ENCODE results near the gene ZFX. TPM values are rescaled to one million over a fixed set of nuclear protein-coding genes. Genes with fewer than 3 reads are reported as not detected.

The ZFX gene
- total and polyA plus RNA-seq, 5 experiments from 2014 or later: 30.3 to 75.1 (median 32.4) TPM

DNA sequence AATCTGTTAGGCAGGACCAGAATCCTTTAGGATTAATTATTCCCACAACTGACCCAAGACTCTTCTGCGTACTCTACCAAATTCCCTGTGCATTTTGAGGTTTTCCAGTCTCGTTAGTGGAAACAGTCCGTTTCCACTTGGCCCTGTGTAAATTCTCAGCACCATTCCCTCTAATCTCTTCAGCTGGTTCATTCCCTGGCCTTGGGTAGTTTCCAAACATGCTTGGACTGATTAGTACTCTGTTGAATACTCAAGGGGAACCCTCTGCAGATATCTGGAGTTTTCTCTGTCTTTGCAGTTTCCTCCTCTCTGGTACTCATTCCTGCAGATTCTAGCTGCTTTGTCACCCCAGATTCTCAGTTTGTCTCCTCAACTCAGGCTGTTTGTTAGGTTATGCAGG lies 80.4 kb downstream of the ZFX start:
- Mint-ChIP-seq H3K27me3 (no peaks in the 10 kb centered on the region), H3K4me3 (no peak overlapping the region), H3K4me1 (no peaks in the 10 kb centered on the region), H3K9me3 (peaks cover 0 to 13% (median 0%) of the 10 kb centered on the region in 9 donors), H3K27ac (no peak overlapping the region), H3K36me3 (peaks cover 0 to 12% (median 4%) of the 10 kb centered on the region in 3 donors)
- ATAC-seq (no peak), DNase-seq (no peak)
- POLR2A ChIA-PET: no interaction called here

DNA sequence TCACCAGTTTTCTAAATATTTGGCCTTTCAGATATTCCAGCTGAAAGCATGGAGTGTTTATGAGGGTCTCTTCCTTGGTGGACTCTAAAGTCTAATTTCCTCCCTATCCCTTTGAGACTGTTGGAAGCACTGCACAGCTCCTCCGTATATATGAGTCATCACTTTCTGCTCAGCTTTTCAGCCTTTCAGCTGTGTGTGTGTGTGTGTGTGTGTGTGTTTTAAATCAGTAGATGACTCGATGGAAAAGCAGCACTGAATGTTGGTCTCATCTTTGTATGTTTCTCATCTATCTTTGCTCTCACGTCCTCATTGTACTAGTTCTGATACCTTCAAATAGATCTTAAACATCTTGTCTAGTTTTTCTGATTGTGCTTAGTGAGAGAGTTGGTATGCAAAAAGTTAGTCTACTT lies 81.6 kb downstream of the ZFX start:
- H3K36me3 Mint-ChIP-seq: peaks cover 0 to 8% (median 2%) of the 10 kb centered on the region in 3 donors
- POLR2A ChIA-PET: no interaction called here
- no peak overlapping the region for H3K4me3 Mint-ChIP-seq
- H3K4me1 Mint-ChIP-seq: no peaks in the 10 kb centered on the region
- H3K27ac Mint-ChIP-seq: no peak overlapping the region
- DNase-seq: no peak
- H3K9me3 Mint-ChIP-seq: peaks cover 0 to 6% (median 0%) of the 10 kb centered on the region in 9 donors
- no peaks in the 10 kb centered on the region for H3K27me3 Mint-ChIP-seq
- ATAC-seq: no peak

DNA sequence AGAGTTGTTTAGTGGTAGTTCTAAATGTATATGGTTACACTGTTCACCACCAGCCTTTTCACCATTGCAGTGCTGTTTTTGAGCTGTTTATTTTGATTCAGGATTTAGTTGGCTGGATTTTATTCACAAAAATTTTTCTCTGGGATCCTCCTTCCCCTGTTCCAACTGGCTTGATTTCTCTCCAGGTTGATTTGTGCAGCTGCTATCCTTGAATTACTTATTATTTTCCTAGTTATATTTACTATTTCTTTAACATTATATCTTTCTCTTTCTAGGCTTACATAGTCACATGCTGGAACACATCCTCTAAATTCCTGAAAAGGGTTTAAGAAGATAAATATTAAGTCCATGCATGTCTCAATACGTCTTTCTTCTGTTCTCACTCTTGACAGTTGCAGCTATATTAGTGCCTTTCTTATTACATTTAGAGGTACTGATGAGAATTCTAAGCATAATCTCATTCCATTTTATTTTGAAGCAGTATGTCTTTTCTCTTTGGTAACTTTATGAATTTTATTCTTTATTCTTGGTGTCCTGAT lies 82.2 kb downstream of the ZFX start:
- H3K9me3 Mint-ChIP-seq: peaks cover 0 to 2% (median 0%) of the 10 kb centered on the region in 9 donors
- POLR2A ChIA-PET: no interaction called here
- no peaks in the 10 kb centered on the region for H3K27me3 Mint-ChIP-seq
- no peak overlapping the region for H3K4me3 Mint-ChIP-seq
- H3K36me3 Mint-ChIP-seq: peaks cover 0 to 5% (median 2%) of the 10 kb centered on the region in 3 donors
- no peak for ATAC-seq
- H3K27ac Mint-ChIP-seq: no peak overlapping the region
- H3K4me1 Mint-ChIP-seq: no peaks in the 10 kb centered on the region
- DNase-seq: no peak

DNA sequence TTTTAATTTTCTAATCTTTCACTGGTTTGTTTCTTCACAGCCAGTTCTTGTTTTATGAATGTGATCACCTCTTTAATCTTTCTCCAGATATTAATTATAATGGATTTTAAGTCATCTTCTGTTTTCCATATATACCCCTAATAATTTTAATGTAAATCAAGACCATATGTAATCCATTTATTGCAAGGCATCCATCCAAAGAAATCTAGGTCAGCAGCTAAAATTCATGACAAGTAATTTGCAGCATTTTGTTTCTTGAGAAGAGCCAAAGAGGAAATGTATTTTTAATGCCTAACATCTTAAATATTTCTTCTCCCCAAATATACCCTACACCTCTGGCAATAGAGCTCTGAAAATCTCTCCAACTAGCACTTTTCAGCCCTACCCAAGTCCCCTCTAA lies 83.3 kb downstream of the ZFX start:
- POLR2A ChIA-PET: no interaction called here
- no peak overlapping the region for H3K4me3 Mint-ChIP-seq
- no peaks in the 10 kb centered on the region for H3K9me3 Mint-ChIP-seq
- no peak for DNase-seq
- H3K27me3 Mint-ChIP-seq: no peaks in the 10 kb centered on the region
- peaks cover 0 to 4% (median 2%) of the 10 kb centered on the region in 3 donors for H3K36me3 Mint-ChIP-seq
- no peaks in the 10 kb centered on the region for H3K4me1 Mint-ChIP-seq
- no peak for ATAC-seq
- H3K27ac Mint-ChIP-seq: no peak overlapping the region

DNA sequence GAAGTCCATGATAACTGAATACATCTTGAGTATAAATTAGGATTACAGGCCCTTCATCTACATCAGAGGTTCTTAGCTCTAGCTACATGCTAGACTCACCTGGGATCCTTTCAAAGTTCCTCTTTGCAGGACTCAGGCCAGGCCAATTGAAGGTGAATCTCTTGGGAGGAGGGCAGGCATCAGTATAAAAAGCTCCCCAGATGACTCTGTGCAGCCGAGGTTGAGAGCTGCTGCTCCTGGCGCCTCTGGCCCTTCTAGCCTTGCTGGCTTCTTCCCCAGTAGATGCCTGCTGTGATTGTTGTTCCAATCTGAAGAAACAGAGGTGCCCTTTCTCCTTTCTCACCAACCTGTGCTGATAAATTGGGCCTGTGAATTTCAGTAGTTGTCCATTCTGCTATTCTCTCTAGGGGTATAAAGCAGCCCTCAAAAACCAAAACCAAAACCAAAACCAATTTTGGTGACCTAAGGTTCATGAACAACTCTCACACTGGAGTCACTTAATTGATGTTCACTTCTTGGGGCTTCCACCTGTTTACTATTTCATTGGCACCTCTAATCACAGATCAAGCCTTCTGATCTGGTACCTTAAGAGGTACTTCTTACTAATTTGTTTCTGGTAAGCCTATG lies 85.7 kb downstream of the ZFX start:
- H3K4me1 Mint-ChIP-seq: no peaks in the 10 kb centered on the region

DNA sequence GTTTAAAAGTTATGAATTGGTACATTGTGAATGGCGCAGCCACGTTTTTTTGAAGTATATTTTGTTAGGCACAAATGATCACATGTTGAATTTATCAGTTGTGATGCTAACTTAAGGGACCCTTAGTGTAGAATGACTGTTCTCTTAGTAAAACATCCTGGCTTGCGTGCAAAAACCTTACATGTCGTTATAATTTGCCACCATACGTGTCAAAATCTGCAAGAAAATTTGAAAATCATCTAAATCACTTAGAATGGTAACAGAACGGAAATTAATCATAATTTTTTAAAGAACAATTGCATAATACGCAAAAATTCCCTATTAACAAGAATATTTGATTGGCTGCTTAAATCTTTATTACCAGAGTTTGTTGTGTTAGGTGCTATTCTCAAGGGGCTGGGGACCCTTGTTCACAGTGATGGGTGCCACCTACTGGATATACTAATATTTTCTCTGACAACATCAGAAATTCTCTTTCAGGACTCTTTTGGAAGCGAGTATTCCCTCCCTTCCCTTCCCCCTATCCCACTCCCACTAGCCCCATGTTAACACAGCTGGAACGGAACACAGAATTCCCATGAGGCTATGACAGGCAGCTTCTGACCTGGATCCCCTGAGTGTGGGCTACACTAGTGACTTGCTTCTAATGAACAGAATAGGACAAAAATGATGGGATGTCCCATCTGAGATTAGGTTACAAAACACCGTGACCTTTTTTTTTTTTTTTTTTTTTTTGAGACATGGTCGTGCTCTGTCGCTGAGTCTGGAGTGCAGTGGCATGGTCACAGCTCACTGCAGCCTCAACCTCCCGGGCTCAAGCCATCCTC lies 92.5 kb downstream of the ZFX start:
- POLR2A ChIA-PET: no interaction called here
- H3K27me3 Mint-ChIP-seq: peaks cover 0 to 3% (median 0%) of the 10 kb centered on the region in 5 donors
- H3K27ac Mint-ChIP-seq: no peak overlapping the region
- ATAC-seq (no peak), DNase-seq (peak in 4 of 10 donors; percentile 2 to 48 (median 36))
- H3K4me1 Mint-ChIP-seq: no peaks in the 10 kb centered on the region
- H3K36me3 Mint-ChIP-seq: no peaks in the 10 kb centered on the region
- no peak overlapping the region for H3K4me3 Mint-ChIP-seq
- no peaks in the 10 kb centered on the region for H3K9me3 Mint-ChIP-seq

More for the DNA sequence above, 85.7 kb downstream of the ZFX start:
- ATAC-seq (no peak), DNase-seq (no peak)
- Mint-ChIP-seq H3K9me3 (no peaks in the 10 kb centered on the region), H3K27me3 (peaks cover 0 to 3% (median 0%) of the 10 kb centered on the region in 5 donors), H3K27ac (no peak overlapping the region), H3K36me3 (peaks cover 0 to 4% (median 2%) of the 10 kb centered on the region in 3 donors), H3K4me3 (no peak overlapping the region)
- POLR2A ChIA-PET: interaction anchor here (0.5 kb wide), 1 partner anchor 166 kb away, joined by 3 read pairs; no protein-coding TSS in a partner anchor

DNA sequence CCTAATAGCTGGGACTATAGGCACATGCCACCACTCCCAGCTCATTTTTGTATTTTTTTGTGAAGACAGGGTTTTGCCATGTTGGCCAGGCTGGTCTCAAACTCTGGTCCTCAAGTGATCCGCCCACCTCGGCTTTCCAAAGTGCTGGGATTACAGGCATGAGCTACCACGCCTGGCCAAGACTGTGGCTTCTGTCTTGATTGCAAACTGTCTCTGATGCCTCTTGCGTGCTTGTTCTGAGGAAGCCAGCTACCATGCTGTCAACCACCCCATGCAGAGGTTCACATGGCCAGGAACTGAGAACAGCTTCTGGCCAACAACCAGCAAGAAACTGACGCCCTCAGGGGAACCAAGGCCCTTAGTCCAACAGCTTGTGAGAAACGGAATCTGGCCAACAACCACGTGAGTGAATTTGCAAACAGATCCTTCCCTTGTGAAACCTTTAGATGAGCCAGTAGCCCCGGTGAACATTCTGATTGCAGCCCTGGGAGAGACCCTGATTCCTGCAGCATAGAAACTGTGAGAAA lies 93.2 kb downstream of the ZFX start:
- no peak for DNase-seq
- Mint-ChIP-seq H3K27me3 (peaks cover 0 to 3% (median 0%) of the 10 kb centered on the region in 5 donors), H3K4me1 (no peaks in the 10 kb centered on the region), H3K9me3 (no peaks in the 10 kb centered on the region), H3K36me3 (no peaks in the 10 kb centered on the region), H3K27ac (no peak overlapping the region), H3K4me3 (no peak overlapping the region)
- POLR2A ChIA-PET: no interaction called here
- no peak for ATAC-seq

DNA sequence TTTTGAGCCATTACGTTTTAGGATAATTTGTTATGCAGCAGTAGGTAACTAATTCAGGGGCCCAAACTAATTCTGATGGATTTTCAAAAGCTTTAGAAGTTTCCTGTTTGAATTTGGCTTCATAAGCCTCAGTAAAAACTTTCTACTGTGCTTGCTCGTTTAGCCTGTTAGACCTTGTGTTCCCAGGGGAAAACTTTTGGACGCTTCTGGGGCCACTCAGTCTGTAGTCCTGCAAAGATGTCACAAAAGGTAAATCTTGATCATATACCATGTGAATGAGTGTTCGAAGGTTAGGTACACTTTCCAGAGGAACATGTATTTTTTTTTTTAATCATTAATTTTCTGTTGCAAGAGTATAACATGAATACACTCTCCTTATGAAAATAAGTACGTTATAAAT lies 93.7 kb downstream of the ZFX start:
- Mint-ChIP-seq H3K36me3 (no peaks in the 10 kb centered on the region), H3K9me3 (no peaks in the 10 kb centered on the region), H3K4me1 (no peaks in the 10 kb centered on the region), H3K27ac (no peak overlapping the region), H3K4me3 (no peak overlapping the region), H3K27me3 (no peaks in the 10 kb centered on the region)
- DNase-seq (no peak), ATAC-seq (no peak)
- POLR2A ChIA-PET: no interaction called here

DNA sequence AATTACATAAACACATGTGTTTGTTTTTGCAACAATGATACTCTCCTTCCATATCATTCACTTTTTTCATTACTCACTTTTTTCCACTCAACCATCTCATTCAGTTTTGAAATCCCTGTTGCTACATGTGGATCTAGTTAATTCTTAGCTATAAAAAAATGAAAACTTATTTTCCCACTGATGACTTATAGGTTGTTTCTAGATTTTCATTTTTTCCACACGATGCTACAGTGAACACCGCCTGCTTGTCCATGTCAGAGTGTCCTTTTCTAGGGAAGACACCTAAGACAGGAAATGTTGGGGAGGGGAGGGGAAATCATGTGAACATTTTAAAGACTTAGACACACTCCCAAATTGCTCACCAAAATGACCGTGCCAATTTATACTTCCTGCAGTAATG lies 94.2 kb downstream of the ZFX start:
- no peak for DNase-seq
- POLR2A ChIA-PET: no interaction called here
- H3K27me3 Mint-ChIP-seq: no peaks in the 10 kb centered on the region
- no peaks in the 10 kb centered on the region for H3K9me3 Mint-ChIP-seq
- no peaks in the 10 kb centered on the region for H3K36me3 Mint-ChIP-seq
- H3K4me1 Mint-ChIP-seq: no peaks in the 10 kb centered on the region
- ATAC-seq: no peak
- no peak overlapping the region for H3K27ac Mint-ChIP-seq
- no peak overlapping the region for H3K4me3 Mint-ChIP-seq

DNA sequence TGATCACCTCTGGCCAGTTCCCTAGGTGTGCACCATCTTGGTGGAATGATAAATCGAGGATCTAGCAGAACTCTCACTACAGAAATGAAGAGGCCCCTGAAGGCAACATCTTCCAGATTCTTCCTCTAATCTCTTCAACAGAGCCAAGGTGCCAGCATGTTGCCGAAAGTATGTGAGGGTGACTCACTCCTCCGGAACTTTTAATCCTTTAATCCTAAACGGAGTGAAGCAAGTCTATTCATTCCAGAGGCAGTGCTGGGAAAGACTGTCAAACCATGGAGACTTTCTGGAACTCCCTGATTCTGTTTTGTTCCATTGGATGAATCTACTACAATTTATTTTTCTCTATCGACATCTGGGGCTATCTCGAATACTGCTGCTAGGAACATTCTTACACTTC lies 95.7 kb downstream of the ZFX start:
- POLR2A ChIA-PET: no interaction called here
- DNase-seq: no peak

DNA sequence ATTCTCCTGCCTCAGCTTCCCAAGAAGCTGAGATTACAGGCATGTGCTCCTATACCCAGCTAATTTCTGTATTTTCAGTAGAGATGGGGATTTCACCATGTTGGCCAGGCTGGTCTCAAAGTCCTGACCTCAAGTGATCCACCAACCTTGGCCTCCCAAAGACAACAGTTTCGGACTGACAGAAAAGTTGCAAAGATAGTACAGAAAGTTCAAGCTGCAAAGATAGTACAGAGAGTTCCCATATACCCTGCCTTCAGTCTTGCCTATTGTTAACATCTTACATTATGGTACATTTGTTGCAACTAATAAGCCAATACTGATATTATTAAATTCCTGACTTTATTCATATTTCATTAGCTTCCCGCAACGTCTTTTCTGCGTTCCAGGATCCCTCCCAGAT lies 98.5 kb downstream of the ZFX start:
- no peaks in the 10 kb centered on the region for H3K9me3 Mint-ChIP-seq
- no peaks in the 10 kb centered on the region for H3K36me3 Mint-ChIP-seq
- POLR2A ChIA-PET: no interaction called here
- H3K27me3 Mint-ChIP-seq: peaks cover 0 to 3% (median 1%) of the 10 kb centered on the region in 5 donors
- H3K4me1 Mint-ChIP-seq: no peaks in the 10 kb centered on the region
- no peak for ATAC-seq
- DNase-seq: no peak
- H3K4me3 Mint-ChIP-seq: no peak overlapping the region
- H3K27ac Mint-ChIP-seq: no peak overlapping the region

More for the DNA sequence above, 95.7 kb downstream of the ZFX start:
- Mint-ChIP-seq H3K4me3 (no peak overlapping the region), H3K27me3 (peaks cover 0 to 2% (median 0%) of the 10 kb centered on the region in 5 donors), H3K4me1 (no peaks in the 10 kb centered on the region), H3K36me3 (no peaks in the 10 kb centered on the region), H3K9me3 (no peaks in the 10 kb centered on the region), H3K27ac (no peak overlapping the region)
- no peak for ATAC-seq

DNA sequence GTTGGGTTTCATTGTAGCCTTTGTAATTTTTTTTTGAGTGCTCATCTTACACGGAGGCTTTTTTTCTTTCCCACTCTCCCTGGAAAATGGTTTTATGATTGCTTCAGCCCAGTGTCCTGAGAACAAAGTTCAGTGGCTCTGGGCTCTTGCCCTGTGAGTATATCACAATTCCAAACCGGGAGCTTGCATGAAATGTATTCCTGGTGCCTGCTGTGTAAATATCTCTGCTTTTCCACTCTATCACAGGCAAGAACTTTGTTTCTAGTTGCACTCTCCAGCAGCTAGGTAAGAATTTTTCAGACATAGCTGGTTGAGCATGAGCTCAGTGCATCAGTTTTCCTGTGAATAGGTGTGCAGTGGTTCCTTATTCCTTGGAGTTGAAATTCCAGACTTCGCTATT lies 103.5 kb downstream of the ZFX start:
- Mint-ChIP-seq H3K4me3 (no peak overlapping the region), H3K27me3 (peaks cover 0 to 3% (median 1%) of the 10 kb centered on the region in 5 donors)
- POLR2A ChIA-PET: no interaction called here

DNA sequence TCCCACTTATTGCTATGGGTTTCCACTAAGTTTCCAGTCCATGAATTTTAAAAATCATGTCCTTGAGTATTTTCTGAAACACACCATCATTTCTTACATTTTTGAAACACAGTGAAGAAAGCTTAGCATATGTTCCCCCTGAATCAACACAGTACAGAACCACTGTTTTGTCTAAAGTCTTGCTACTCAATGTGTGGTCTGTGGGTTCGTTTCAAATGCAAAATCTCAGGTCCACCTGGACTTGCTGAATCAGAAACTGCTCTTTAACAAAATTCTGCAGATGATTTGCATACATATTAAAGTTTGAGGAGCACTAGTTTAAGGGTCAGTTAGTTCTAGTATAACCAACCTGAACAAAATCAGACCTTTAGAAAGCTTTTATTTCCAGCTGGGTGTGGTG lies 103.9 kb downstream of the ZFX start:
- H3K4me3 Mint-ChIP-seq: no peak overlapping the region

More for the DNA sequence above, 103.5 kb downstream of the ZFX start:
- Mint-ChIP-seq H3K9me3 (no peaks in the 10 kb centered on the region), H3K36me3 (no peaks in the 10 kb centered on the region), H3K27ac (no peak overlapping the region), H3K4me1 (no peaks in the 10 kb centered on the region)
- ATAC-seq (no peak), DNase-seq (no peak)

More for the DNA sequence above, 103.9 kb downstream of the ZFX start:
- Mint-ChIP-seq H3K36me3 (no peaks in the 10 kb centered on the region), H3K9me3 (no peaks in the 10 kb centered on the region), H3K27ac (no peak overlapping the region), H3K27me3 (peaks cover 0 to 3% (median 1%) of the 10 kb centered on the region in 5 donors), H3K4me1 (no peaks in the 10 kb centered on the region)
- ATAC-seq: no peak
- DNase-seq: no peak
- POLR2A ChIA-PET: no interaction called here

Measured in naive thymus-derived CD8-positive, alpha-beta T cell (primary cell).